Stimulated activated CD8-positive, alpha-beta memory T cell treated with anti-CD3 and anti-CD28 coated beads, Interleukin-7, amount 100 ng/mL, for 48 hours (primary cell): ENCODE data around the gene CSNK1G2.
"Not testable (repeated sequence)": the region's sequence is repeated elsewhere in the genome, so short reads cannot be mapped to it uniquely, and the experiment has no call there.

Experiments
- DNase-seq, 2 donors: peaks; one replicate each; pipeline ENCODE4 v3.0.0-alpha.2; 2020; ENCODE audit warnings: low read depth in 1 of 2; ENCODE audit errors: extremely low read depth in 1 of 2

CSNK1G2 gene

GRCh38 chr19:1986357-1987162, 45.6 kb downstream of the CSNK1G2 start:
- DNase-seq: no peak

DNA sequence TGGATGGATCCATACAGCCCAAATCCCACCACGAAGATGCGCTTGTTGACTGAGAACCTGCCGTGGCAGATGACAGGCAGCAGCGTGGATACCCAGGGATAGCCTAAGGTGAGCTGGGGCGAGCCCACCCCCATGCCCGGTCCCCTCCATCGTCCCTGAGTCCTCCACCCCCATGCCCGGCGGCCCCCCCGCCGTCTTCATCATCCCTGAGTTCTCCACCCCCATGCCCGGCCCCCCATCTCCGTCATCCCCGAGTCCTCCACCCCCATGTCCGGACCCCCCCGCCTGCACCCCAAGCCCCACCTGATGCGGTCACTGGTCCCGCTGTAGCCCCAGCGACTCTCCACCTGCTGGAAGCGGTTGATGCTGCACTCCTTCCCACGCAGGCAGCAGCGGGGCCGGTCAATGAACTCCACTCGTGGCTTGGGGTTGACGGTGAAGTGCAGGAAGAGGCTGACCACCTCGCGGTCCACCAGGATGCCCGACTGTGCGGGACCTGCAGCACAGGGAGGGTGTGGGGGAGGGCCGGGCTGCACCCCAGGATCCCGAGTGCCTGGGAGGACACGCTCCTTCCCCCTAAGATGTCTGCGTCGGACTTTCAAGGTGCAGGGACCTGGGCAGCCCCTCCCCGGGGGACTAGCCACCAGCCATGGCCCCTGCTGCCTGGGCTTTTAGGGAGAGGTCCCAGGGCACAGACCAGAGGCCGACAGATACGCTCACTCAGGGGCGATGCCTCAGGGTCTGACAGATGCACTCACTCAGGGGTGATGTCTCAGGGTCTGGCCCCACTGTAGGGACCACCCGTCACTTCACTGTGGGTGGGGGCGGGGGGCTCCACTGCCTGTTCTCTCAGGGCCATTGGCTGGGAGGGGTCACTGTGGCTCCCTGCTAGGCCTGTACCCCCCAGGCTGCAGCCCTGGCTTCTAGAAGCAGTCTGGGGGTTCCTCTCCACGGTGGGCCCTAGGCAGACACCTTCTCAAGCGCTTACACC, 46.5 kb downstream of the CSNK1G2 start:
- DNase-seq: no peak

- not testable (repeated sequence) for DNase-seq
Observed at GRCh38 chr19:1988464-1988863, 47.5 kb downstream of the CSNK1G2 start.

- no peak for DNase-seq
Observed at GRCh38 chr19:1989513-1990229, 48.7 kb downstream of the CSNK1G2 start.

GRCh38 chr19:1990230-1991017, 49.5 kb downstream of the CSNK1G2 start:
- no peak for DNase-seq

DNA sequence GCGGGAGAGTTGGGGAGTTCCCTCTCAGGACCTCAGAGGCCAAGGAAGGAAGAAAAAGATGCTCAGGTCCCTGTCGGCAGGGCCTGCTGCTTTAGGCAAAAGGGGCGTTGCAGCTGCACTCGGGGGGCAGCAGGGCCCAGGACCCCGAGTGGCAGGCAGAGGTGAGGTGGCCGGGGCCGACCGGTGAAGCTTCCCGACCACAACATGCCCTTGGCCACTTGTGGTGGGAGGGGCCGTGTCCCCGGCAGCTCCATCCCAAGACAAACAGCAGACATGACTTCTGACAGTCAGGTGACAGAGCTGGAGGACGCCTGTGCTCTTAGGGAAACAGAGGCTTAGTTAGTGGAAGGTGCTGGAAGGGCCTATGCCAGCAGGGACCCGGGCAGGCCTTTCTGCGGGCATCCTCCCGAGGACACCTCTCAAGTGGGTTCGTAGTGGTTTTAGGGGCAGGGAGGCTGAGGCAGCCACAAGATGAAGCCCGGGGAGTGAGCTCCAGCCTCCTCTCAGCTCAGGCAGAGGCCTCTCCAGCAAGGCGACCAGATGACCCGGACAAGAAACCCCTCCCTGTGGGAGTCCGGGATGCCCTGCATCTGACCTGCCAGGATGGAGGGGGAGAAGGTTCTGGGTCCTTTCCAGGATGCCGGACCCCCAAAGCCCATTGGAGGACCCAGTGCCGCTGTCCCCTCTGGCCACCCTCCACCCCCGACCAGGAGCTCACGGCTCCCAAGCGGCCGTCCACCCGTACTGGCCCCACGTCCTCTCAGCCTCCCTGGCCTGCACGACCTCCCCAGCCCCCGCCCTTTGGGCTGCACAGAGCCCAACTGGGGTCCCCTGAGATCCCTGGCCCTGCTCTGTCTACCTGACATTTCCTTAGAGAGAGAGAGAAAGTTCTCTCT, 50.3 kb downstream of the CSNK1G2 start:
- DNase-seq: no peak

GRCh38 chr19:1992759-1993260, 51.8 kb downstream of the CSNK1G2 start:
- DNase-seq: no peak

GRCh38 chr19:1997353-1998233, 56.6 kb downstream of the CSNK1G2 start:
- no peak for DNase-seq

GRCh38 chr19:1998712-1999708, 58.0 kb downstream of the CSNK1G2 start:
- DNase-seq: no peak

- no peak for DNase-seq
Observed at GRCh38 chr19:1999856-2000515, 59.0 kb downstream of the CSNK1G2 start.

- DNase-seq: no peak
Observed at GRCh38 chr19:2003874-2004273, 62.9 kb downstream of the CSNK1G2 start.

DNA sequence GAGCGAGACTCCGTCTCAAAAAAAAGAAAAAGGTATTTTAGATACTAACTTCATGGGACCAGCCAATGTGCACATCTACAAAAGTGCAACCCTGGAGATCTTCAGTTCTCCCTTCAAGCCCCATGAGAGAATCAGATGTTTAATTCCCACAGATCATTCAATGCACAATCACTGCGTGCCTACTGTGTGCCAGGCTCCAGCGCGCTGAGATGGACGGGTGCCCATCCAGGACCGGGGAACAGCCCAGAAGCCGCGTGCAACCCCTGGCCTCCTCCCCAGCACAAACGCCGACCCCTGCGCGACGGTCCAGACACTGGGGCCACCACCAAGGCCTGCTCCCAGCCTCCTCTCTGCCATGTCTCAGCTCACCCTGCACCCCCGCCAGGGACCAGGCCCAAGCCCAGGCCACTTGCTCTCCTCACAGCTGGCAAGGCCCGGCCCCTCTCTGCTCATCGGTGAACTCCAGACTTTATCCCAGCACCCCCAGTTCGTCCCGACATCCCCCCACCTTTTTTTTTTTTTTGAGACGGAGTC, 69.2 kb downstream of the CSNK1G2 start:
- no peak for DNase-seq

GRCh38 chr19:2011169-2011568, 70.2 kb downstream of the CSNK1G2 start:
- no peak for DNase-seq

DNA sequence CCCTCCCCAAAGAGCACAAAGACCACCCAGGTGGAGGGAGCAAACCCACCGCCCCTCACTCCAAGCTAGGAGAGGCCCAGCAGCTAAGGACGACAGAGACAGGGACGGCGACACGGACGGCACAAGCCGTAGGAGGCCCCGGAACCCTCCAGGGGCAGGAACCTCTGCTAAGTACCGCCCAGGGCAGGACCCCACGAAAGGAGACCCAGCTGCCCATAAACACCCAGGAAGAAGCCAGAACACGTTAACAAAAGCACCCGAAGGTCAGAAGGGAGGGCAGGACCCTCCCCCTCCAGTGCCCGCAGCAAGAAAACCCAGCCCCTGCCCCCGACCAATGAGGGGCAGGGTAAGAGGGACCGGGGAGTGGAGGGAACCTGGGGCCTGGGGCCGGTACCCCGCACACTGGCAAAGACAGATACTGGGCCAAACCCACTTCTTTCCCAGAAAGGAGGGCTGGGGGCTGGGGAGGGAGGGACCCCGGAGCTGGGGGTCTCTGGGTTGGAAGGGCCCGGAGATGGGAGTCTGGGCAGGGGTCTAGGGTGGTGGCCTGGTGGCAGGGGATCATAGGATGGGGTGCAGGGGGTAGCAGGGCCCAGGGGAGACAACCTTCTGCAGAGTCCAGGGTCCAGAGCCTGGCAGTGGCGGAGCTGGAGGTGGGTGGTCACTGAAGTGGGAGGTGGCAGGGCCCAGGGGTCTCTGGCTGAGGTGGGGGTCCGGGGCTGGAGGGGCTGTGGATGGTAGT, 72.1 kb downstream of the CSNK1G2 start:
- no peak for DNase-seq

GRCh38 chr19:2013683-2013961, 72.7 kb downstream of the CSNK1G2 start:
- no peak for DNase-seq

DNA sequence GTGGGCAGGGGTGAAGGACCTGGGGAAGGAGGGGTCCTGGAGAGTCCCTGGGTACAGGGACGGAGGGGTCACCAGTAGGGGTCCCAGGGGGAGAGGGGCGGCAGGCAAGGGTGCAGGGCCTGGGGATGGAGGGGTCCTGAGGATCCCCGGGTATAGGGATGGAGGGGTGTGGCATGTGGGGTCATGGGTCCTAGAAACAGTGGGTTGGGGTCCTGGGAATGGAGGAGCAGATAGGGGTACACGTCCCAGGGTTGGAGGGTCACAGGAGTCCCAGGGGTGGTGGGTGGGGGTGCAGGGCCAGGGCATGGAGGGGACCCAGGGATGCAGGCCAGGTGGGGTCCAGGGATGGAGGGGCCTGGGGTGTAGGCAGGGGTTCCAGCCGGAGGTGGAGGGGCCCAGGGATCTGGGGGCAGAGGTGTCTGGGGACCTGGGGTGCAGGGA, 73.2 kb downstream of the CSNK1G2 start:
- no peak for DNase-seq
